Stimulated activated CD8-positive, alpha-beta memory T cell treated with anti-CD3 and anti-CD28 coated beads, Interleukin-4, amount 100 ng/mL, for 4 hours (primary cell): ENCODE data around the gene C1orf94.

Experiments used
- DNase-seq, 2 donors: peaks; one replicate each; pipeline ENCODE4 v3.0.0-alpha.2; 2020; ENCODE audit warnings: low read depth in 2 of 2, low spot score in 1 of 2

The C1orf94 gene

GRCh38 chr1:34250342-34250741, 73.6 kb downstream of the C1orf94 start:
- no peak for DNase-seq

DNA sequence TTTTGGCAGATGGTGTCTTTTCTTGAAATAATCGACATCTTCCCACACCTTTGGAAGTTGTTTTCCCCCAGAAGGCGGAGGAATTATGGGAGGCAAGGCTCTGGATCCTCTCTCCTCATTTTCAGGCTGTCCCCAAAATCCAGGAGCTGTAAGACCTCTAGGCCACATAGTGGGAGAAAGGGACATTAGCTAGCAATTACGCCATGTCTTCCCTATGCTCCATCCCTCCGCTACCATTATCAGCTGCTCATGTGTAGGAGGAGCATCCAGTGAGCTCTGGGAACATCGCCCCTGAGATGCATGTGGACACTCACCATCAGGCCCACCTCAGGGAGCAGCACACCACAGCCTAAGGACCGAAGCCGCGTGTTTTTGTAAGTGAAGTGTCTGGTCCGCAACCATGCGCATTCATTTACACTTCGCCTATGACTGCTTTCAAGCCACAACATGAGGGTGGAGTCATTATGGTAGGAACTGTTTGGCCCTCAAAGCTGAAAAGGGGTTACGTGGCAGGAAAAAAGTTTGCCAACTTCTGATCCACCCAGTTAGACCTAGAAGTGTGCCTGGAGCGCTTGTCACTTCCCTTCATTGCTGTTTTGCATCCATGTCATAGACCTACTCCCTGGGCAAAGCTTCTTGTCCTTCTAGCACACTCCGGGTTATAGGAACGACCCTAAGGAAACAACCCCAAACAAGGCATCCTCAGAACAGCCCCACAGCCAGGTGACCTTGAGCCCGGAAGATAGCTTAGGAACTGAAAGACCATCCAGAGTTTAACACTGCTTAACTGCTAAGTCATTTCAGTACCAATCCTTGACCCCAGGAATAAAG, 85.5 kb downstream of the C1orf94 start:
- DNase-seq, result no peak

DNA sequence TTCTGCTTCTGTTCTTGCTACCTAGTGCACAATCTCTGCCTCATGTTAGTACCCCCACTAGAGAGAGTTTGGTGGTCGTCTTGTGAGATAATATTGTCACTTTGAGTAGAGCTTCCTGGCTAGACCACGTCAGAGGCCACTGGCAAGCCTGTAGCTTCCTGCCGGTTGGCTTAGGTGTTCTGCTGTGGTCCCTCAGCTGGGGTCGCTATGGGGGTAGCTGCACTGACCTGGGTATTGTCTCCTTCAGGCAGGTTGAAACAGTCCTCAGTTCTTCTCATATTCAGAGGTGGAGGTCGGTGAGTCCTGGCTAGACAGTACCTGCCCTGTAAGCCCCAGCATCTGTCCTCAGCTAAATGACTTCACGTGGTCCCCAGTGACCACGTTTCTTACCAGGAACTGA, 86.2 kb downstream of the C1orf94 start:
- no peak for DNase-seq

DNA sequence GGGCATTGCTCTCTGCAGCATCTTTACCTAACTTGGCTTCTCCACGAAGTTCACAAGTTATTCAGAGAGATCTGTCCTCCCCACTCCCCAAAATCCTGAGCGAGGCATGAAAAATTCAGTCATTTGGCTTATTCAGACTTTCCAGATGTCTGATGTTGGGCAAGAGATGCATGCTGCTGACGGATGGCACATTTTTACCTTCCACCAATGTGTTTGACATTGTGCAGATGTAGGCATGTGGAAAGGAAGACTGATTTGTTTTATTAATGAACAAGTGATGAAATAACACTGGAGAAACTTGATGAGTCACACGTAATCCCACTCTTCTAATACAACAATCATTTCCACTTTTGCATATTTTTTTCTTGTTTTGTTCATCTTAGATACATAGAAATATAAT, 86.7 kb downstream of the C1orf94 start:
- DNase-seq, result no peak

DNA sequence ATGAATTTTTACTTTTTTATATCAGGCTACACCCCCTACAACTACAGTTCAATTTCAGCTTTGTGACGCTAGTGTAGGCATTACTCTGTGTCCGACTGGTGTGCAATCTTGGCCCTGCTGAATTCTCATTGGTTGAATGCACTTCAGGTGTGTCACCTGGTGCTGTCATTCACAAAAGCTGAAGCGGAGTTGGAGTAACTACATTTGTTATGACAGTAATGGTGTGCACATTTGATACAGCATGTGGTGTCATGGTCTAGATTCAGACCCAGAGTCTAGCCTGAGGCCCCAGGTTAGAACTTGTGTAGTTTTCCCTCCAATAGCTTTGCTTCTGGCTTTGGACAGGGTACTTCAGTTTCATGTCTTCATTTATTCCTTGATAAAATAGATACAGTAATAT, 88.7 kb downstream of the C1orf94 start:
- DNase-seq, result no peak

DNA sequence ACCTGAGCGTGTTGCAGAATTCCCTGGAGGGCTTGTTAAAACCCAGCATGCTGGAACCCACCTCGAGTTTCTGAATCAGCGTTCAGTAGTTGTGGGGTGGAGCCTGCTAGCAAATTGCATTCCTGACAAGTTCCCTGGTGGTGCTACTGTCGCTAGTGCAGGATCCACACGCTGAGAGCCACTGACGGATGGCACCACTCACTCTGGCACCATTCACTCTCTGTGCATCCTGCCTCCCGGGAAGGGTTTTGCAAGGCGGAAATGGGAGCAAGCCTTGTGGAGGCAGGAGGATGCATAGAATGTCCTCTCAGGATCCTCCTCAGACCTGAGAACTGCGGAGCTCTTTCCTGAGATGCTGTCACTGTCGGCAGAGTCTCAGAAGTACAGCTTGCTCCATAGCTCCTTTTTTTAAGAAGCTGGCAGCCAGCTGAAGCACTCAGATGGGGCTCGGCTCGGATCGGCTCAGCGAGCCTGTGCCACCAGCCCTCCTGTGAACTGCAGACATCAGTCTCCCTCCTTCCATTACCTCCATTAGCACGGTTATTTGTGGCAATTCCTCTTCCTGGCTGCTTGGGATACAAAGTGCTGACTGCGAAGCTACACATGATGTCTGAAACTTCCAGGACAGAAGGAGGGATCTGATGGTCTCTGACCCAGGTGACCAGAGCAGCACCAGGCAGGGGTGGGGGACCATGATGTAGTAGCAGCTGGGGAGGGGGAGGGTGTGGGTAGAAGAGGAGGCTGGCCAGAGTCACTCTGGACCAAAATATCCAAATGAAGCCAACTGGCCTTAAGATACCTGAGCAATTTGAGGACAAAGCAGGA, 89.6 kb downstream of the C1orf94 start:
- DNase-seq, result no peak

DNA sequence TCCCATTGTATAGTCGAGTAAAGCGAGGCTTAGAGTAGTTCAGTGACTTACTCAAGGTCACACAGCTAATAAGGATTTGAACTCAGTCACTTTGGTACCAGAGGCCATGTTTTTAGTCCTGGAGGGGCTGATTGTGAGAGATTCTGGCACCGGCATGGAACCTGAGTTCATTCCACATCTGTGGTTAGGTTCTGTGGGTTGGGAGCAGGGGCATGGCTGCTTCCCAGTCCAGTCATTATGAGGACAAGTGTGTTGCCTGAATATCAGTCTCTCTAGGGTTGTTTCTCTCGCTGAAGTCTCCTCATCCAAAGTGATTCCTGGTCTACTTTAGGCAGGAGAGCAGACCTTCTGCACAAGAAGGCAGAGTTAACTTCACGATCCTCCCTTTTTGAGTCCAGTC, 90.6 kb downstream of the C1orf94 start:
- DNase-seq, result no peak

GRCh38 chr1:34268311-34268954, 91.7 kb downstream of the C1orf94 start:
- no peak for DNase-seq
